Measurements from ENCODE around the gene CACNA1B. TPM values are rescaled to one million over a fixed set of nuclear protein-coding genes. Genes with fewer than 3 reads are reported as not detected.

The CACNA1B gene
- polyA plus RNA-seq, 1 experiment: 0.01 TPM

DNA sequence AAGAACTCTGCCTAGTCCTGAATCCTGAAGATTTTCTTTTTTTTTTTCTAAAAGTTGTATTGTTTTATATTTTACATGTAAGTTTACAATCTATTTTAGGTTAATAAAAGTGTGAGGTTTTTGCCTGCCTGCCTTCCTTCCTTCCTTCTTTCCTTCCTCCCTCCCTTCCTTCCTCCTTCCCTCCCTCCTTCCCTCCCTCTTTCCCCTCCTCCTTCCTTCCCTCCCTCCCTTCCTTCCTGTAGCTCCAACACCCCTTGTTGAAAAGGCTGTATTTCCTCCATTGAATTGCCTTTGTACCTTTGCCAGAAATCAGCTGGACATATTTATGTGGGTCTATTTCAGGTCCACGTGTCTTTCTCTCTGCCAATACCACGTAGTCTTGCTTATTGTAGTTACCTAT lies 46.6 kb downstream of the CACNA1B start:
- TF ChIP-seq, protein P1, sequence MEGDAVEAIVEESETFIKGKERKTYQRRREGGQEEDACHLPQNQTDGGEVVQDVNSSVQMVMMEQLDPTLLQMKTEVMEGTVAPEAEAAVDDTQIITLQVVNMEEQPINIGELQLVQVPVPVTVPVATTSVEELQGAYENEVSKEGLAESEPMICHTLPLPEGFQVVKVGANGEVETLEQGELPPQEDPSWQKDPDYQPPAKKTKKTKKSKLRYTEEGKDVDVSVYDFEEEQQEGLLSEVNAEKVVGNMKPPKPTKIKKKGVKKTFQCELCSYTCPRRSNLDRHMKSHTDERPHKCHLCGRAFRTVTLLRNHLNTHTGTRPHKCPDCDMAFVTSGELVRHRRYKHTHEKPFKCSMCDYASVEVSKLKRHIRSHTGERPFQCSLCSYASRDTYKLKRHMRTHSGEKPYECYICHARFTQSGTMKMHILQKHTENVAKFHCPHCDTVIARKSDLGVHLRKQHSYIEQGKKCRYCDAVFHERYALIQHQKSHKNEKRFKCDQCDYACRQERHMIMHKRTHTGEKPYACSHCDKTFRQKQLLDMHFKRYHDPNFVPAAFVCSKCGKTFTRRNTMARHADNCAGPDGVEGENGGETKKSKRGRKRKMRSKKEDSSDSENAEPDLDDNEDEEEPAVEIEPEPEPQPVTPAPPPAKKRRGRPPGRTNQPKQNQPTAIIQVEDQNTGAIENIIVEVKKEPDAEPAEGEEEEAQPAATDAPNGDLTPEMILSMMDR (IDR thresholded peaks at IDR 0.05; ENCODE audit: insufficient read depth, low read depth, low read length): no peak
- no peaks in the 10 kb centered on the region for H3K36me3 ChIP-seq (ENCODE audit: control insufficient read depth, insufficient read depth, low read length)
- H3K27me3 ChIP-seq (ENCODE audit: control insufficient read depth, insufficient read depth, low read length): no peaks in the 10 kb centered on the region
- ChIA-PET CTCF (no interaction called here), POLR2A (no interaction called here)
- DNase-seq (ENCODE audit: low read depth): no peak
- no peak overlapping the region for H3K4me3 ChIP-seq (ENCODE audit: low read depth, low read length)

DNA sequence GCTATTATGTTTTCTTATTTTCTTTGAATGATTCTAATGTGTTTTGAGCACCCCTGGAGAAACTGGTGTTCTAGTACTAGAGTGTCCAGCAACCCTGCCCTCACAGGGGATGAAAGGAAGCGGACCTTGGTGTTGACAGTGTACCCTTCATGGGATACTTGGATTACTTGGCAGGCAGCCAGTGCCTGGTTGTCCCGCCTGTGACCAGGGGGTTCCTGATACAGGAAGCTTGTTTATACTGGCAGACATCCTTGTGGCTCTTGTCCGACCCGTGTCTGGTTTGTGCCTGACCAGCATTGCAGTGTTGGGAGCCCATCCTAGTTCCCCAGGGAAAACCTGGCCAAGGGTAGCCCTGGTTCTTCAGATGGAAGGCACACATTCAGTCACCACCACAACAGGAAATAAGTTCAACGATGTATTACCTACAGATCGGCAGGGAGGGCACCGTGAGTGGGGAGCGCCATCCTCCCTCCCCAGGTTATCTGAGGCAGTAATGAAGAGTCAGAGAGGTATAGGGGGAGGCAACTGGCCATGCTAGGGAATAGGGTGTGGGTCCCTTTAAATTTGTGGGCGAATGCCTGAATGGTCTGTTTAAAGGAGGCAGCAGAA lies 47.3 kb downstream of the CACNA1B start:
- TF ChIP-seq, protein P1 (IDR thresholded peaks at IDR 0.05; ENCODE audit: insufficient read depth, low read depth, low read length): no peak
- no peaks in the 10 kb centered on the region for H3K36me3 ChIP-seq (ENCODE audit: control insufficient read depth, insufficient read depth, low read length)
- no peaks in the 10 kb centered on the region for H3K27me3 ChIP-seq (ENCODE audit: control insufficient read depth, insufficient read depth, low read length)
- DNase-seq (ENCODE audit: low read depth): no peak
- CTCF ChIA-PET: no interaction called here
- no peak overlapping the region for H3K4me3 ChIP-seq (ENCODE audit: low read depth, low read length)
- POLR2A ChIA-PET: no interaction called here

DNA sequence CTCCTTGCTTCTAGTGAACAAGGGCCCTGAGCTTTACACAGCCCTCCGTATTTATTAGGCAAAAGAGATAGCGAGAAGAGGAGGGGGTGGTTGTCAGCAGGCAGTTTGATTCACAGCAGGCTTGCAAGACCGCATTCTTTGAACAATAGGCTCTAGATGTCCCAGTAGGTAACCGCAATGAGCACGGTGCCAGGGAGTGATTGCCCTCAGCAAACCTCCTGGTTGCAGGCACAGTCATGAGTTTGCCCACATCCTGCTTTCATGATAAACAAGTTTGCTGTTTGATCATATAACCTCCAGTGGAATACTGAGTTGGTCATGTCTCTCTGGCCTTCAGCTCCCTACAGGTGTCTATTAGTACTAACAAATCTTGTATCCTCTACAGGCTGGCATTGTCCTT lies 66.1 kb downstream of the CACNA1B start:
- H3K4me3 ChIP-seq (ENCODE audit: low read depth, low read length): no peak overlapping the region
- H3K27me3 ChIP-seq (ENCODE audit: control insufficient read depth, insufficient read depth, low read length): no peaks in the 10 kb centered on the region
- TF ChIP-seq, protein P1 (IDR thresholded peaks at IDR 0.05; ENCODE audit: insufficient read depth, low read depth, low read length): no peak
- no peaks in the 10 kb centered on the region for H3K36me3 ChIP-seq (ENCODE audit: control insufficient read depth, insufficient read depth, low read length)
- DNase-seq (ENCODE audit: low read depth): no peak
- ChIA-PET POLR2A (no interaction called here), CTCF (no interaction called here)

DNA sequence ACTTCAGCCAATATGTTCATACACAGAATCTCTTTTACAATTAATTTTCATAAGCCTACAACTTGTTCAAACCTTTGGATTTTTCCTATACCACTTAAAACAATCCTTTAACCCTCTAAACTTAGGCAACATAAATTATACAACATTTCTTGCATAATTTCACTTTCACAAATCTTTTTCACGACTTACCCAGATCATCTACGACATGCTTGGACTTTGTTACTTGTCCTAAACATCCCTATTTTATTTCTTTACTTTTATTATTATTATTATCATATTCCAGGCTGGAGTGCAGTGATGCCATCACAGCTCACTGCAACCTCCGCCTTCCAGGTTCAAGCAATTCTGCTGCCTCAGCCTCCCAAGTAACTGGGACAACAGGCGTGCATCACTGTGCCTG lies 68.0 kb downstream of the CACNA1B start:
- ChIA-PET POLR2A (no interaction called here), CTCF (no interaction called here)
- H3K27me3 ChIP-seq (ENCODE audit: control insufficient read depth, insufficient read depth, low read length): no peaks in the 10 kb centered on the region
- no peaks in the 10 kb centered on the region for H3K36me3 ChIP-seq (ENCODE audit: control insufficient read depth, insufficient read depth, low read length)
- no peak overlapping the region for H3K4me3 ChIP-seq (ENCODE audit: low read depth, low read length)
- no peak for DNase-seq (ENCODE audit: low read depth)
- TF ChIP-seq, protein P1 (IDR thresholded peaks at IDR 0.05; ENCODE audit: insufficient read depth, low read depth, low read length): no peak

DNA sequence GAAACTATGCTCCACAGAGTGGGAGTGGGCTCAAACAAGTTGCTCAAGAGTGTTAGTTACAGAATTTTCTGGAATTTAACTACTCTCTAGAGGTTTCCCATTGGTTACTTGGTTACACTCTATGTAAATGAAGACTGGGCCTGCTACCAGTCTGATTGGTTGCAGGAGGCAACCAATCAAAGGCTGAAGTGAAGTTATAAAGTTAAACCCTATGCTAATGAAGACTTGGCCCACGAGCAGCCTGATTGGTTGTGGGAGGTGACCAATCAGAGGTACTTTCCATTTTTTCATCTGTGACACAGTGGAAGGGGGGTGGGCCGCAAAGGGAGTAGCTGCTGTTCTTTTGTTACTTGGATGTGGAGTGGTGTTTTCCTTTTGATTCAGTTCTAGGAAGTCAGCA lies 69.4 kb downstream of the CACNA1B start:
- Histone ChIP-seq H3K36me3 (ENCODE audit: control insufficient read depth, insufficient read depth, low read length) (no peaks in the 10 kb centered on the region), H3K27me3 (ENCODE audit: control insufficient read depth, insufficient read depth, low read length) (no peaks in the 10 kb centered on the region), H3K4me3 (ENCODE audit: low read depth, low read length) (no peak overlapping the region)
- ChIA-PET POLR2A (no interaction called here), CTCF (no interaction called here)
- no peak for DNase-seq (ENCODE audit: low read depth)
- TF ChIP-seq, protein P1 (IDR thresholded peaks at IDR 0.05; ENCODE audit: insufficient read depth, low read depth, low read length): no peak
